GM19239 (cell line): ENCODE measurements around the gene SLC6A5.
A peak's percentile ranks its signal among the peaks of the same experiment; 100 is the strongest.
"Not testable (repeated sequence)": the region's sequence is repeated elsewhere in the genome, so short reads cannot be mapped to it uniquely, and the experiment has no call there.

Experiments used
- DNase-seq: peaks from one replicate; pipeline ENCODE4 v3.0.0; 2011; ENCODE audit warnings: low spot score; ENCODE audit not compliant: insufficient read length
- FAIRE-seq: peaks from 2 replicates; lab custom pipeline; 2011; peaks lifted over from hg19 to GRCh38; lab: Jason Lieb, UNC

The SLC6A5 gene

GRCh38 chr11:20599221-20600019 lies at the start of gene SLC6A5:
SLC6A5 (plus strand) TSS chr11:20599608; CDS start chr11:20599673, 65 bp downstream.
- peak; percentile 48 for DNase-seq
- no peak for FAIRE-seq

- no peak for FAIRE-seq
Observed at GRCh38 chr11:20551096-20551495, 48.3 kb upstream of the SLC6A5 start.

GRCh38 chr11:20555783-20556182 lies 43.6 kb upstream of the SLC6A5 start:
- no peak for FAIRE-seq

More at GRCh38 chr11:20551096-20551495, 48.3 kb upstream of the SLC6A5 start:
- DNase-seq = no peak

GRCh38 chr11:20556396-20556795 lies 43.0 kb upstream of the SLC6A5 start:
- DNase-seq, FAIRE-seq: not testable (repeated sequence)

More at GRCh38 chr11:20555783-20556182, 43.6 kb upstream of the SLC6A5 start:
- DNase-seq = no peak

GRCh38 chr11:20558741-20559140 lies 40.7 kb upstream of the SLC6A5 start:
- DNase-seq (no peak), FAIRE-seq (no peak)

- no peak for DNase-seq
- FAIRE-seq = no peak
Observed at GRCh38 chr11:20559523-20560300, 39.7 kb upstream of the SLC6A5 start.

DNA sequence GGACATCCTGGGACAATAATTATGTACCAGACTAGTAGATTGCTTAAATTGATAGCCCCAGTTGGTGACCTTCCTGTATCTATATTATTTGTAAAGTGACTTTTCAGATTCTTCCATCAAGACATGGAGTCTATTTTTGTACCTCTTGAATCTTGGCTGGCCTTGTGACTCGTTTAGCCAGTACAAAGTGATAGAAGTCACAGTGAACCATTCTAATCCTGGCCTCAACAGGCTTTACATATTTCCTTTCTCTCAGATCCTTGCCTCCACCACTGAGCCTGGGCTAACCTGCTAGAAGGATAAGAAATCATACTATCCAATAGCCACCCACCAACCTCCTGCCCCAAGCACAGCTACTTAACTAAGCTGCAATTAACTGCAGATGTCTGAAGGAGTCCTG lies 37.5 kb upstream of the SLC6A5 start:
- FAIRE-seq = no peak
- DNase-seq = no peak

DNA sequence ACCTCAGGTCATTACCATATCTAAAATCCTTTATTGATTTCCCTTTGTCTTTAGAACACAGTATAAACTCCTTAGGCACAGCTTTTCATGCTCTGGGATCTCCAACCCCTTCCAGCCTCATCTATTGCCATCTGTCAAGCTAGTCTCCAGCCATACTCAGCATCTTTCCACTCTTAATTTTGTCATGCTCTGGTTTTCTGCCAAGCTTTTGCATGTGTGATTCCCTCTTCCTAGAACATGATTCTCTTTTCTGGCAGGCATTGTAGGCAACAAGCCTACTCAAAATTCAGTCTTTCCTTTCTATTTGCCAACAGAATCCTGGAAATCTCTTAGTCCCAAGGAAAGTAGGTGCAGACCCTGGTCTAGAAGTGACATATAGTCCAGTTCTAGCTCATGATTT lies 35.5 kb upstream of the SLC6A5 start:
- FAIRE-seq = no peak
- no peak for DNase-seq

GRCh38 chr11:20564846-20565635 lies 34.4 kb upstream of the SLC6A5 start:
- FAIRE-seq (no peak), DNase-seq (no peak)

GRCh38 chr11:20566115-20566514 lies 33.3 kb upstream of the SLC6A5 start:
- FAIRE-seq, DNase-seq: not testable (repeated sequence)

- DNase-seq = no peak
- FAIRE-seq = no peak
Observed at GRCh38 chr11:20566591-20567434, 32.6 kb upstream of the SLC6A5 start.

GRCh38 chr11:20579725-20580124 lies 19.7 kb upstream of the SLC6A5 start:
- DNase-seq, FAIRE-seq: not testable (repeated sequence)

DNA sequence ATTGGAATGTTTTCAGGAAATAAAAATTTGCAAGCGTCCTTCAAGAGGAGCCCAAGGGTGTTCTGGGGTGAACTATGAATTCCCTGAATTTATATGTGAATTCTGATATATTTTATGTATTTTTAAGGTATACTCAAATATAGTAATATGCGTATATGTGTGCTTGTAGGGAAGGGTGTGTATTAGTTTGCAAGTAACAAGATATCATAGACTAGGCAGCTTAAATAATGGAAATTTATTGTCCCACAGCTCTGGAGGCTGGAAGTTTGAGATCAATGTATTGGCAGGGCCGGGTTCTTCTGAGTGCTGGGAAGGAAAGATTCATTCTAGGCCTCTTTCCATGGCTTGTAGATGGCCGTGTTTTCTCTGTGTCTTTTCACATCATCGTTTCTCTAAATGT lies 16.2 kb upstream of the SLC6A5 start:
- FAIRE-seq (no peak), DNase-seq (no peak)

- FAIRE-seq (no peak), DNase-seq (no peak)
Observed at GRCh38 chr11:20584093-20584774, 15.2 kb upstream of the SLC6A5 start.

DNA sequence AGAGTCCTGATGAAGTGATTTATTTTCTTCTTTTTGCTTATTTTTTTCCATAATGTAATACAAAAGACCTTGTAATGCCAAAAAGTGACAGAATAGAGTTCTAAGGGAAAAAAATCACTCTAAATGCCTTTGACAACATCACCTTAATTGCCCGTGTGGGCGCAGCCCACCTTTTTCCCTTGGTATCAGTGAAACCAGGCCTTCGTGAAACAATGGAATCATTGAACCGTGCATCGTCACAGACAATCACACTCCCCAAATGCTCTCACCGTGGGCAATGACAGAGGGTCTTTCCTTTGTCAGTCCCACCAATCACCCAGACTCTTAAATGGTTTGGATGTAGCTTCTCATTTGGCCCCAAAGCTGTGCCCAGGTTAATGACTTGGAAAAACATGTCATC lies 9.6 kb upstream of the SLC6A5 start:
- DNase-seq (no peak), FAIRE-seq (no peak)

DNA sequence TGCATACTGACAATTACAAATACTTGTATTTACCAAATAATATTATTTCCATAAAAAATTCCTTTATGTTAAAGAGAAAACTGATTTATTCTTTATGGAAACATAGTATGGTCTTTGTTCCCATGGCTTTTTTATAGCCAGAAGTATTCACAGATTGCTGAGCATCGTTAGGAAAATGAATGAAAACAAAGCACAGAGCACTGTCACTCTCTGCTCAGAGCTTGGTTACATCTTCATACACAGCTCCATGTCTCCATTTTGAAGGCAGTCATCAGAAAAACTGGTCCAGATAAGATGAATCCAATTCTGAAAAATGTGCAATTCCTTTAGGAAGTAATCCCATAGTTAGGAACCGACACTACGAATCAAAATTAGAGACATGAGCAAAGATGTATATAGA lies 9.0 kb upstream of the SLC6A5 start:
- FAIRE-seq (no peak), DNase-seq (no peak)

DNA sequence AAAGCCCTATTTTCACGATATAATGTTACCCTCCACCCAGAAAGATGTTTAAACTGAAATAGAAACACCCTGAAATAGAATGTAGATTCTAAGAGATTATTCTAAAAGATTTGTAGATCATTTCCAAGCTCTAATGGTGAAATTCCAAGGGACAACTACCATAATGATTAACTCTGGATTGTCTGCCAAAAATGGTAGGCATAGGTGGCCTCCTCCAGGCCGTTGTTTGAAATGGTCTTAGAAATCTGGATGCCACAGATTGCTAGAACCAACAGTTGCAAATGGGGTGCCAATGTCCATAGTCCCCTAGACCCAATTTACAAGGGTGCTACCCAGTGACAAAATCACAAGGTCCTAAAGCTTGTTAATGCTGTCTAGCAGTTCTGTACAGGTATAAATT lies 6.7 kb upstream of the SLC6A5 start:
- FAIRE-seq = no peak
- DNase-seq = no peak

GRCh38 chr11:20594274-20595061 lies 4.9 kb upstream of the SLC6A5 start:
- FAIRE-seq (no peak), DNase-seq (no peak)
